ENCODE results near the gene WDR13.

GRCh38 chrX:48578661-48579128 lies 18.6 kb upstream of the WDR13 start:
- TF ChIP-seq EP300 (IDR thresholded peaks at IDR 0.05; ENCODE audit: borderline replicate concordance) (no peak), RAD21 (IDR thresholded peaks at IDR 0.05; ENCODE audit: low read depth) (no peak), REST (IDR thresholded peaks at IDR 0.05; ENCODE audit: low read depth) (no peak), CREB1 (IDR thresholded peaks at IDR 0.05; ENCODE audit: low read depth) (no peak), YY1 (IDR thresholded peaks at IDR 0.05; ENCODE audit: low read depth) (no peak), CEBPB (IDR thresholded peaks at IDR 0.05) (no peak), EGR1 (IDR thresholded peaks at IDR 0.05) (no peak), MAX (IDR thresholded peaks at IDR 0.05) (no peak), TEAD4 (IDR thresholded peaks at IDR 0.05) (no peak), ZBTB7A (IDR thresholded peaks at IDR 0.05; ENCODE audit: low read depth) (no peak), FOXM1 (IDR thresholded peaks at IDR 0.05; ENCODE audit: borderline replicate concordance, low read depth) (no peak)

All from Ishikawa (cell line).